B cell (primary cell): ENCODE results near the gene KRTAP3-1. TPM values are rescaled to one million over a fixed set of nuclear protein-coding genes. Genes with fewer than 3 reads are reported as not detected.
"Not testable (repeated sequence)": the region's sequence is repeated elsewhere in the genome, so short reads cannot be mapped to it uniquely, and the experiment has no call there.

Experiments used
- ATAC-seq: fragments of 200-7000 bp; cut with Tn5 transposase; one replicate; pipeline ENCODE4 v1.10.0; 2021; ENCODE audit warnings: low read depth, mild to moderate bottlenecking, moderate number of reproducible peaks, moderate library complexity
- CTCF ChIA-PET: fragments of 350-600 bp; sonication (Branson Sonifier 250); formaldehyde crosslinking; loops from one replicate; lab custom pipeline; 2021; ENCODE audit warnings: antibody characterized with exemption, inconsistent platforms; lab: Charles Lee
- POLR2A ChIA-PET: fragments of 350-600 bp; sonication (Branson Sonifier 250); formaldehyde crosslinking; loops from one replicate; lab custom pipeline; 2021; ENCODE audit warnings: antibody characterized with exemption; lab: Charles Lee
- DNase-seq: peaks from one replicate; pipeline ENCODE4 v3.0.0; 2013
- H2AFZ ChIP-seq: 2 replicates; pipeline ENCODE4 v1.6.1; 2012; ENCODE audit warnings: mild to moderate bottlenecking, low read depth, low read length; ENCODE audit not compliant: insufficient read depth, poor library complexity, severe bottlenecking
- H3K27ac ChIP-seq, 2 donors: 1 replicate in 1 of 2; 2 replicates in 1 of 2; pipeline ENCODE4 v1.5.1; 2012 to 2013; ENCODE audit warnings: low read length in 2 of 2, mild to moderate bottlenecking in 2 of 2, moderate library complexity in 1 of 2
- H3K27me3 ChIP-seq, 4 experiments: fragments of 200-600 bp in 1 of 4; sonication (generic) in 1 of 4; replicated peaks in 1 of 4; 1 replicate in 2 of 4; 2 replicates in 2 of 4; pipeline versions ENCODE4 v1.6.1 to v1.7.0; 2013 to 2016; ENCODE audit warnings: low read length in 3 of 4, mild to moderate bottlenecking in 2 of 4, mixed read lengths in 1 of 4, moderate library complexity in 1 of 4; ENCODE audit not compliant: insufficient read depth in 4 of 4, control insufficient read depth in 3 of 4; ENCODE audit errors: control extremely low read depth in 1 of 4
- H3K36me3 ChIP-seq, 2 experiments: replicated peaks in 1 of 2; 1 replicate in 1 of 2; 2 replicates in 1 of 2; pipeline versions ENCODE4 v1.6.1 to v1.7.1; 2013; ENCODE audit warnings: low read length in 1 of 2; ENCODE audit not compliant: insufficient read depth in 2 of 2, control insufficient read depth in 1 of 2; ENCODE audit errors: control extremely low read depth in 1 of 2, extremely low read depth in 1 of 2
- H3K4me1 ChIP-seq, 2 donors: fragments of 200-600 bp in 1 of 2; sonication (generic) in 1 of 2; 1 replicate in 1 of 2; 2 replicates in 1 of 2; pipeline versions ENCODE4 v1.5.1 to v1.6.1; 2013 to 2017; ENCODE audit warnings: low read length in 2 of 2; ENCODE audit not compliant: control insufficient read depth in 2 of 2, insufficient read depth in 2 of 2
- H3K4me2 ChIP-seq: replicated peaks from 2 replicates; pipeline ENCODE3; 2012; ENCODE audit warnings: mild to moderate bottlenecking, low read depth, low read length; ENCODE audit not compliant: poor library complexity, severe bottlenecking
- H3K4me3 ChIP-seq, 5 experiments: fragments of 200-600 bp in 1 of 5; sonication (generic) in 1 of 5; 1 replicate in 3 of 5; 2 replicates in 2 of 5; pipeline versions ENCODE4 v1.5.1 to v1.7.0; 2011 to 2016; ENCODE audit warnings: low read length in 4 of 5, mild to moderate bottlenecking in 4 of 5, low read depth in 2 of 5, control low read depth in 1 of 5, moderate library complexity in 1 of 5; ENCODE audit not compliant: insufficient read depth in 1 of 5; ENCODE audit errors: control extremely low read depth in 1 of 5, extremely low read depth in 1 of 5
- H3K79me2 ChIP-seq: fragments of 200-600 bp; sonication (generic); one replicate; pipeline ENCODE4 v1.6.0; 2016; ENCODE audit warnings: low read length; ENCODE audit not compliant: control insufficient read depth, insufficient read depth
- H3K9ac ChIP-seq: fragments of 200-600 bp; sonication (generic); 2 replicates; pipeline ENCODE4 v1.6.1; 2017; ENCODE audit warnings: mild to moderate bottlenecking, low read length, moderate library complexity
- H3K9me3 ChIP-seq, 3 donors: one replicate each; pipeline versions ENCODE4 v1.6.1 to v1.7.1; 2013; ENCODE audit warnings: low read length in 2 of 3; ENCODE audit not compliant: control insufficient read depth in 2 of 3, insufficient read depth in 1 of 3; ENCODE audit errors: control extremely low read depth in 1 of 3
- H4K20me1 ChIP-seq: 2 replicates; pipeline ENCODE4 v1.6.0; 2012; ENCODE audit warnings: mild to moderate bottlenecking, low read length; ENCODE audit not compliant: insufficient read depth, control insufficient read depth, poor library complexity, severe bottlenecking
- H3K27ac Mint-ChIP-seq: one replicate; pipeline ENCODE4 v1.8.0; 2021; ENCODE audit warnings: mixed read lengths
- H3K27me3 Mint-ChIP-seq: one replicate; pipeline ENCODE4 v1.8.0; 2021; ENCODE audit warnings: mixed read lengths
- H3K4me1 Mint-ChIP-seq: one replicate; pipeline ENCODE4 v1.8.0; 2021; ENCODE audit warnings: mixed read lengths
- H3K4me3 Mint-ChIP-seq: one replicate; pipeline ENCODE4 v1.8.0; 2021; ENCODE audit warnings: mixed read lengths
- H3K9me3 Mint-ChIP-seq: one replicate; pipeline ENCODE4 v1.8.0; 2022; ENCODE audit warnings: mixed read lengths; ENCODE audit not compliant: insufficient read depth
- EZH2 ChIP-seq: IDR thresholded peaks from 2 replicates; pipeline ENCODE4 v1.6.1; 2012; ENCODE audit warnings: borderline replicate concordance, low read depth, mild to moderate bottlenecking, moderate library complexity, low read length; ENCODE audit not compliant: insufficient read depth, poor library complexity, severe bottlenecking
- WGBS: methylation state at CpG from one replicate; pipeline ENCODE4 v1.1.5; 2013; ENCODE audit warnings: missing lambda C conversion rate; ENCODE audit not compliant: insufficient coverage; 5-methylcytosine and 5-hydroxymethylcytosine counted together
- intact Hi-C: fragments of 100-400 bp; cut with micrococcal nuclease; formaldehyde crosslinking; loops from one replicate; pipeline ENCODE4 v1.10.0; 2022
- polyA plus RNA-seq: library from polyadenylated mRNA; depleted of rRNA; stranded (reverse); fragments of >200 nt; gene quantifications from 2 replicates; pipeline ENCODE4 v1.2.3, GENCODE V29; 2012
- total RNA-seq, 2 donors: library from RNA; stranded (reverse); fragments of 120-200 nt in 1 of 2; gene quantifications; 1 replicate in 1 of 2; 2 replicates in 1 of 2; pipeline versions ENCODE4 v1.2.3 to v1.2.4, GENCODE V29; 2013 to 2022
- TF ChIP-seq, protein P1 (sequence below): fragments of 200-600 bp; IDR thresholded peaks from one replicate; pipeline ENCODE4 v1.8.0; 2022; ENCODE audit warnings: antibody characterized with exemption, mild to moderate bottlenecking

The KRTAP3-1 gene
- total and polyA plus RNA-seq, 2 donors (not counting 1 experiment from before 2014, with no cell fraction given): not detected

DNA sequence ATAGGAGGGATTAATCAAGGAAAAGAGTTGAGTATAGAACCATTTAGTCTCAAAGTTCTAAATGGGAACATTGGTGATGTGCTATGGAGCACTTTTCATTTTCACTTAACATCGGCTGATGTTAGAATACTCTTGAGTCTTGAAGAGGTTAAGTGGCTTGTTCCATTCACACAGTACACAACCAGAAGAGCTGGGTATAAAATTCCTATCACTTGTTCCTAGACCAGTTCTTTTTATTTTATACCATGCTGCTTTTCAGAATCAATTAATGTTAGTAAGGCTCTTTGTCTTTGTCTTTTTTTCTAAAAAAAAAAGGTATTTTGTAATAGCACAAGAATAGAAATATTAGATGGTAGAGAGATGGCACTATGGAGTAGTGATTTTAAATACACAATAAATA is 34.0 kb upstream of the KRTAP3-1 start:
- ATAC-seq: no peak
- Histone ChIP-seq H3K9me3 (peaks cover 0 to 4% (median 2%) of the 10 kb centered on the region in 3 donors), H3K27ac (no peak overlapping the region), H3K4me2 (no peak overlapping the region), H3K27me3 (peaks cover 0 to 6% (median 0%) of the 10 kb centered on the region in 4 experiments), H3K36me3 (no peaks in the 10 kb centered on the region), H3K79me2 (no peaks in the 10 kb centered on the region), H3K4me3 (no peak overlapping the region), H3K9ac (no peak overlapping the region), H3K4me1 (no peaks in the 10 kb centered on the region), H4K20me1 (no peaks in the 10 kb centered on the region), H2AFZ (no peak overlapping the region)
- no CpG with 5 or more reads among the region's 1 CpG for WGBS
- intact Hi-C loops: no loop called here
- ChIA-PET CTCF (no interaction called here), POLR2A (no interaction called here)
- no peak overlapping the region for H3K27ac Mint-ChIP-seq
- H3K4me1 Mint-ChIP-seq: peaks cover 2% of the 10 kb centered on the region
- DNase-seq: no peak
- no peak overlapping the region for H3K4me3 Mint-ChIP-seq
- peaks cover 52% of the 10 kb centered on the region for H3K27me3 Mint-ChIP-seq
- TF ChIP-seq, protein P1, sequence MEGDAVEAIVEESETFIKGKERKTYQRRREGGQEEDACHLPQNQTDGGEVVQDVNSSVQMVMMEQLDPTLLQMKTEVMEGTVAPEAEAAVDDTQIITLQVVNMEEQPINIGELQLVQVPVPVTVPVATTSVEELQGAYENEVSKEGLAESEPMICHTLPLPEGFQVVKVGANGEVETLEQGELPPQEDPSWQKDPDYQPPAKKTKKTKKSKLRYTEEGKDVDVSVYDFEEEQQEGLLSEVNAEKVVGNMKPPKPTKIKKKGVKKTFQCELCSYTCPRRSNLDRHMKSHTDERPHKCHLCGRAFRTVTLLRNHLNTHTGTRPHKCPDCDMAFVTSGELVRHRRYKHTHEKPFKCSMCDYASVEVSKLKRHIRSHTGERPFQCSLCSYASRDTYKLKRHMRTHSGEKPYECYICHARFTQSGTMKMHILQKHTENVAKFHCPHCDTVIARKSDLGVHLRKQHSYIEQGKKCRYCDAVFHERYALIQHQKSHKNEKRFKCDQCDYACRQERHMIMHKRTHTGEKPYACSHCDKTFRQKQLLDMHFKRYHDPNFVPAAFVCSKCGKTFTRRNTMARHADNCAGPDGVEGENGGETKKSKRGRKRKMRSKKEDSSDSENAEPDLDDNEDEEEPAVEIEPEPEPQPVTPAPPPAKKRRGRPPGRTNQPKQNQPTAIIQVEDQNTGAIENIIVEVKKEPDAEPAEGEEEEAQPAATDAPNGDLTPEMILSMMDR: no peak
- TF ChIP-seq EZH2: no peak
- H3K9me3 Mint-ChIP-seq: peaks cover 10% of the 10 kb centered on the region

DNA sequence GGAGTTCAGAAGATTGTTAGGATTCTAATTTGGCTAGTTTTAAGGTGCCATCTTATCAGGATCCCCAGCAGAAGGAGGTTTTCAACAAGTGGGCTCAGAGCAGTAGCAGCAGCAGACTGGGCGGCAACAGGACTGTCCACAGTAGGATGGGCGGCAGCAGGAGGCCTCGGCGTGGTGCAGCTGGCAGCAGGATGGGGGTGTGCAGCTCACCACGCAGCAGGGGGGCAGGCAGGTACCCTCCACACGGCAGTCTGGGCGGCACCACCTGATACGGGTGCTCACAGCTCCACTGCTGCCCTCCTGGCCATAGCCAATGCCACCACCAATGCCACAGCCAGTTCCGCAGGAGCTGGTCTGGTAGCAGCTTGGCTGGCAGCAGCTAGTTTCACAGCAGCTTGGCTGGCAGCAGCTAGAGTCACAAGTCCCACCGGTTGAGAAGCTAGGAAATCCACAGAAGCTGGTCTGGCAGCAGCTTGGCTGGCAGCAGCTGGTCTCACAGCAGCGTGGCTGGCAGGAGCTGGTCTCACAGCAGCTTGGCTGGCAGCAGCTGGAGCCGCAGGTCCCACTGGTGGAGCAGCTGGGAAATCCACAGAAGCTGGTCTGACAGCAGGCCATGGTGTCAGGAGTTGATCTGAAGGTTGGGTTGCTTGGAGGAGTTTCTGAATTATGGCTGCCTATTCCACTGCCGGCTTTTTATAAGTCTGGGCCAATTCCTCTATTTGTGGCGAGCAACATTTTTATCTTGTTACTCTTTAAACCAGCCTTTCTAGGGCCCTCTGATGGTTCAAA is 32.0 kb upstream of the KRTAP3-1 start, which contains the start of gene KRTAP1-1:
KRTAP1-1 (minus strand) TSS at position 668 of the 789 bp plus-strand sequence; CDS start at position 615, 53 bp downstream.
- H3K27ac Mint-ChIP-seq, H4K20me1 ChIP-seq, H3K9me3 Mint-ChIP-seq, ATAC-seq, H3K27me3 ChIP-seq, H3K4me1 Mint-ChIP-seq, DNase-seq, H3K4me3 ChIP-seq, H3K4me2 ChIP-seq, CTCF ChIA-PET, H2AFZ ChIP-seq, H3K79me2 ChIP-seq, H3K9me3 ChIP-seq, POLR2A ChIA-PET, H3K36me3 ChIP-seq, H3K9ac ChIP-seq, H3K4me1 ChIP-seq, intact Hi-C loops, H3K4me3 Mint-ChIP-seq, H3K27ac ChIP-seq: not testable (repeated sequence)
- peaks cover 45% of the 10 kb centered on the region for H3K27me3 Mint-ChIP-seq
- WGBS: 84% methylated on average over 8 of the region's 14 CpGs
